ENCODE measurements around the gene NFILZ. TPM values are rescaled to one million over a fixed set of nuclear protein-coding genes. Genes with fewer than 3 reads are reported as not detected.
"Not testable (repeated sequence)": the region's sequence is repeated elsewhere in the genome, so short reads cannot be mapped to it uniquely, and the experiment has no call there.

The NFILZ gene
- total RNA-seq, 1 donor from 2014 or later, result not detected

DNA sequence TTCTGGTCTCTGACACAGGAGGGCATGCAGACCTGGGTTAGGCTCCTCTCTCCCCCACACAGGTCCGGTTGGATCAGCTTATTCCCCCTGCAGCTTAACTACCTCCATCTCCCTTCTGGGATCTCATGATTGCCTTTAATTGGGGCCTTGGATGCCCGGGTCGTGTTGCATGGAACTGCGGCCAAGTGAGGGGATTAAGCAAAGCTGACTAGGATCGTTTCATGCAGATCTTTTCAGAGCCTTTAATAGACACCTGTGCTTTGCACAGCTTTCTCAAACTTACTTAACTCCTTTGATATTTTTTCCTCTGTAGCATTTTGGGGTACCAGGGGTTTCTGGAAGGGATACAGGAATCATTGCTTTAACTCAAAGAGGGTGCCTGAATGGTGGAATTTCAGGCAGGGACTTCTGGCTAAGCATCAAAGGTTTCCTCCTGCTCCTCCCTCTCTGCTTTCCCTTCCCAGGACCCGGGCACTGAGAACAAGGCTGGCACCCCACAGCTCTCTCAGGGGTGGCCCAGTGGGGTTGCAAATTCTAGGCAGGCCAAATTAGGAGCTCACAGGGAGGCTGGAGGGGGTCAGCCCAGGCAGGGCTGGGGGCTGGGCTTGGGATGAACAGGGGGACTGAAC, 477 bp downstream of the NFILZ start:
- no peak overlapping the region for H3K27ac Mint-ChIP-seq
- DNase-seq (ENCODE audit: extremely low spot score, unreplicated experiment), result no peak
- H3K36me3 Mint-ChIP-seq, result no peaks in the 10 kb centered on the region
- H3K27me3 Mint-ChIP-seq, result peaks cover 8% of the 10 kb centered on the region
- no peaks in the 10 kb centered on the region for H3K9me3 Mint-ChIP-seq
- no peak overlapping the region for H3K4me3 Mint-ChIP-seq
- no peaks in the 10 kb centered on the region for H3K4me1 Mint-ChIP-seq (ENCODE audit: unreplicated experiment)
- TF ChIP-seq, protein P1, sequence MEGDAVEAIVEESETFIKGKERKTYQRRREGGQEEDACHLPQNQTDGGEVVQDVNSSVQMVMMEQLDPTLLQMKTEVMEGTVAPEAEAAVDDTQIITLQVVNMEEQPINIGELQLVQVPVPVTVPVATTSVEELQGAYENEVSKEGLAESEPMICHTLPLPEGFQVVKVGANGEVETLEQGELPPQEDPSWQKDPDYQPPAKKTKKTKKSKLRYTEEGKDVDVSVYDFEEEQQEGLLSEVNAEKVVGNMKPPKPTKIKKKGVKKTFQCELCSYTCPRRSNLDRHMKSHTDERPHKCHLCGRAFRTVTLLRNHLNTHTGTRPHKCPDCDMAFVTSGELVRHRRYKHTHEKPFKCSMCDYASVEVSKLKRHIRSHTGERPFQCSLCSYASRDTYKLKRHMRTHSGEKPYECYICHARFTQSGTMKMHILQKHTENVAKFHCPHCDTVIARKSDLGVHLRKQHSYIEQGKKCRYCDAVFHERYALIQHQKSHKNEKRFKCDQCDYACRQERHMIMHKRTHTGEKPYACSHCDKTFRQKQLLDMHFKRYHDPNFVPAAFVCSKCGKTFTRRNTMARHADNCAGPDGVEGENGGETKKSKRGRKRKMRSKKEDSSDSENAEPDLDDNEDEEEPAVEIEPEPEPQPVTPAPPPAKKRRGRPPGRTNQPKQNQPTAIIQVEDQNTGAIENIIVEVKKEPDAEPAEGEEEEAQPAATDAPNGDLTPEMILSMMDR (conservative IDR thresholded peaks at IDR 0.05), result no peak

DNA sequence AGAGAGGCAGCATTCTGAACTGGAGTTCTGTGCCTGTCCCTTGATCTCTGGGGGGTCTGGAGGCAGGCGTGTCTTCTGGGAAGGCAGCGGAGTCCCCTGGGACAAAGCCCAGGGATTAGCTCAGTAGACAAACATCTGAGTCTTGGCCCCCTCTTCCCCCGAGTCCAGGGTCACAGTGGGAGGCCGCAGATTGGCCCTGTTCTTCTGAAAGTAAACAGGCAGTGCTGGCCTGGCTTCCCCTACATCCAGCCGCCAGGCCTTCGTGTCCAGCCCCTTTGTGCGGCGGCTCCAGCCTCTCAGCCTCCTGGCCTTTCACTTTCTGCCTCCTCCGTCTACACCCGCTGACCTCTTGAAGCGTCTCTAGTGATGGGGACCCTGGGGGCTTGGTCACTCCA, 989 bp downstream of the NFILZ start:
- no peak for DNase-seq (ENCODE audit: extremely low spot score, unreplicated experiment)
- no peak overlapping the region for H3K27ac Mint-ChIP-seq
- no peaks in the 10 kb centered on the region for H3K4me1 Mint-ChIP-seq (ENCODE audit: unreplicated experiment)
- TF ChIP-seq, protein P1 (conservative IDR thresholded peaks at IDR 0.05), result no peak
- peaks cover 8% of the 10 kb centered on the region for H3K27me3 Mint-ChIP-seq
- no peak overlapping the region for H3K4me3 Mint-ChIP-seq
- no peaks in the 10 kb centered on the region for H3K36me3 Mint-ChIP-seq
- H3K9me3 Mint-ChIP-seq, result no peaks in the 10 kb centered on the region

DNA sequence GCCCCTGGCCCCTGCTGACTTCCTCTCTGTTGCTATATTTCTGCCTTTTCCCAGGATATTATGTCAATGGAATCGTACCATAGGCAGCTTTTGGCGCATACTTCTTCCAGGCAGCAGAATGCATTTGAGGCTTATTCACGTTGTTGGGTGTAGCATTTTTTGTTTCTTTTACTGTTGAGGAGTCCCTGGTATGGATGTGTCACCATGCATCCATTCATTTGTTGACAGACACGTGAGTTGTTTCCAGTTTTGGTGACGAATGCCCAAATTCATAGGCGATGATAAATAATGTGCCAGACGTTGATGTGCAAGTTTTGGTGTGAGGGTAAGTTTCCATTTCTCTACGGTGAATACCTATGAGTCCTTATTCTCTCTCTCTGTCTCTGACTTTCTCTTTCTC, 5.0 kb downstream of the NFILZ start:
- H3K4me1 Mint-ChIP-seq (ENCODE audit: unreplicated experiment), result no peaks in the 10 kb centered on the region
- no peak for DNase-seq (ENCODE audit: extremely low spot score, unreplicated experiment)
- H3K27me3 Mint-ChIP-seq, result peaks cover 5% of the 10 kb centered on the region
- TF ChIP-seq, protein P1 (conservative IDR thresholded peaks at IDR 0.05), result no peak
- H3K9me3 Mint-ChIP-seq, result no peaks in the 10 kb centered on the region
- no peak overlapping the region for H3K4me3 Mint-ChIP-seq
- H3K27ac Mint-ChIP-seq, result no peak overlapping the region
- no peaks in the 10 kb centered on the region for H3K36me3 Mint-ChIP-seq

DNA sequence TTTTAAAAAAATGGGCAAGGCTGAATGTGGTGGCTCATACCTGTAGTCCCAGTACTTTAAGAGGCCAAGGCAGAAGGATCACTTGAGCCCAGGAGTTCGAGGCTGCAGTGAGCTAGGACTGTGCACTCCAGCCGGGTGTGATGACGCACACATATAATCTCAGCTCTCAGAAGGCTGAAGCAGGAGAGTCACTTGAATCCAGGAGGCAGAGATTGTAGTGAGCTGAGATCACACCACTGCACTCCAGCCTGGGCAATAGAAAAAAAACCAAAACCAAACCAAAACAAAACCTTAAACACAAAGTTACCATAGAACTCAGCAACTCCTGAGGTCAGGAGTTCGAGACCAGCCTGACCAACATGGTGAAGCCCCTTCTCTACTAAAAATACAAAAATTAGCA, 6.6 kb downstream of the NFILZ start:
- H3K36me3 Mint-ChIP-seq; H3K9me3 Mint-ChIP-seq; H3K27ac Mint-ChIP-seq; H3K27me3 Mint-ChIP-seq; H3K4me1 Mint-ChIP-seq (ENCODE audit: unreplicated experiment); DNase-seq (ENCODE audit: extremely low spot score, unreplicated experiment); H3K4me3 Mint-ChIP-seq: not testable (repeated sequence)

DNA sequence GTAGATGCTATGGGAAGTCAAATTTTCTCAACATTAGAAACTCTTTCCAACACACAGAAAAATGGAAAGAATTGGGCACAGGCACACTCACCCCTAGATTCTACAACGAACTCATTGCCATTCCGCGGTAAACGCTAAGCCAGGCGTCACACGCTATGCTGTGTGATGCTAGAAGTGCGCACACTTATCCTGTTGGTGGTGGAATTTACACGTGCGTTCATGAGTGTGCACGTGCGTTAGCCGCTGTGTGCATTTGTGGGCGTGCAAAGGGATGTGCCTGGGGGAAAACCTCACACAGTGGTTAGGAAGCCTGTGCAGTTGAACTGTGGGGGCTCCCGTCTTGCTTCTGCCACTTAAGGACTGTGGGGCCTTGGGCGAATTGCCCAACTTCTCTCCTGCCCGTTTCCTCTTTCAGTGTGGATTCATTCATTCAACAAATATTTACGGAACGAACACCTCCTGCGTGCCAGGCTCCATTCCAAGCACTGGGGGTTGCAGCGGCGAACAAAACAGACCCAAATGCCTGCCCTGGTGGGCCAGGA, 7.7 kb downstream of the NFILZ start:
- H3K27ac Mint-ChIP-seq, result no peak overlapping the region
- H3K9me3 Mint-ChIP-seq, result peaks cover 5% of the 10 kb centered on the region
- DNase-seq (ENCODE audit: extremely low spot score, unreplicated experiment), result no peak
- peaks cover 4% of the 10 kb centered on the region for H3K27me3 Mint-ChIP-seq
- no peak overlapping the region for H3K4me3 Mint-ChIP-seq
- H3K4me1 Mint-ChIP-seq (ENCODE audit: unreplicated experiment), result no peaks in the 10 kb centered on the region
- TF ChIP-seq, protein P1 (conservative IDR thresholded peaks at IDR 0.05), result no peak
- H3K36me3 Mint-ChIP-seq, result no peaks in the 10 kb centered on the region

DNA sequence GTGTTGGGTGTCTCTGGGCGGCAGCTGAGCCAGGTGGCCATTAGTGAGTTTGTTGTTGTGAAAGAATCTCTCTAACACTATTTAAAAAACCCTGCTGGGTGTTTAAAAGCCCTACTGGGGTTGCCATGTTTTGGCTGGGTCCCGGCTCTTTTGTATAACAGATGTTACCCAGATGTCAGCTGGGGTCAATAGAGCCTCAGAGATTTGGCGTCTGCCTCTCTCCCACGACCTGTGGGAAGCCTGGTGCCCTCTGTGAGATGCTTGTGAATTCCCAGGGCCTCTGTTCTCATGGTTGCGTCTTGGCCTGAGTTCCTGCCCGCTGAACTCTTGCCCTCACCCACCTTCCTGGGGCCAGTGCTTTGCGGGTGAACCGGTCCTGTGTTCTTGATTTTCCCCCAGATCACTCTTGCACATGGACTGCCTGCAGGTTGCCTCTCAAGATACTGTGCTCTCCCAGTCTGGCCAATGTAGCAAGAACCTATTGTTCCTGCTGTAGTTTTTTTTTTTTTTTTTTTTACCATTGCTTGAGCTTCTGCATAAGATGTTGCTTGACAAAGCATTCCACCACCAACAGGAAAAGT, 9.5 kb downstream of the NFILZ start:
- no peak overlapping the region for H3K27ac Mint-ChIP-seq
- H3K4me1 Mint-ChIP-seq (ENCODE audit: unreplicated experiment), result no peaks in the 10 kb centered on the region
- DNase-seq (ENCODE audit: extremely low spot score, unreplicated experiment), result no peak
- H3K27me3 Mint-ChIP-seq, result peaks cover 9% of the 10 kb centered on the region
- H3K4me3 Mint-ChIP-seq, result no peak overlapping the region
- TF ChIP-seq, protein P1 (conservative IDR thresholded peaks at IDR 0.05), result no peak
- H3K36me3 Mint-ChIP-seq, result no peaks in the 10 kb centered on the region
- H3K9me3 Mint-ChIP-seq, result peaks cover 5% of the 10 kb centered on the region
